GM23338 (cell line): ENCODE data around the gene CXCR3. TPM values are rescaled to one million over a fixed set of nuclear protein-coding genes. Genes with fewer than 3 reads are reported as not detected.
A peak's percentile ranks its signal among the peaks of the same experiment; 100 is the strongest.
"Not testable (repeated sequence)": the region's sequence is repeated elsewhere in the genome, so short reads cannot be mapped to it uniquely, and the experiment has no call there.

ENCODE experiments used
- ATAC-seq: fragments of 200-7000 bp; cut with Tn5 transposase; 3 replicates; pipeline ENCODE4 v1.9.1; 2020
- DNase-seq: peaks from one replicate; pipeline ENCODE4 v3.0.0-alpha.2; 2015; ENCODE audit warnings: low spot score
- H2AFZ ChIP-seq: fragments of 200-600 bp; sonication (generic); 2 replicates; pipeline ENCODE4 v1.8.0; 2016; ENCODE audit warnings: antibody characterized with exemption, mild to moderate bottlenecking, moderate library complexity
- H3F3A ChIP-seq: fragments of 200-600 bp; sonication (generic); replicated peaks from 2 replicates; pipeline ENCODE4 v1.8.0; 2017; ENCODE audit warnings: antibody characterized with exemption, mixed run types, low read depth
- H3K27ac ChIP-seq: fragments of 200-600 bp; sonication (generic); 2 replicates; pipeline ENCODE4 v1.6.1; 2016; ENCODE audit warnings: low read depth
- H3K27me3 ChIP-seq: fragments of 200-600 bp; sonication (generic); 2 replicates; pipeline ENCODE4 v1.8.0; 2016; ENCODE audit warnings: mild to moderate bottlenecking, mixed run types, moderate library complexity; ENCODE audit not compliant: insufficient read depth
- H3K36me3 ChIP-seq: fragments of 200-600 bp; sonication (generic); 2 replicates; pipeline ENCODE4 v1.8.0; 2016; ENCODE audit warnings: mild to moderate bottlenecking; ENCODE audit not compliant: insufficient read depth
- H3K4me1 ChIP-seq: fragments of 200-600 bp; sonication (generic); 2 replicates; pipeline ENCODE4 v1.8.0; 2016; ENCODE audit warnings: mild to moderate bottlenecking, moderate library complexity; ENCODE audit not compliant: insufficient read depth
- H3K4me2 ChIP-seq: fragments of 200-600 bp; sonication (generic); 2 replicates; pipeline ENCODE4 v1.7.1; 2017; ENCODE audit warnings: mixed run types
- H3K4me3 ChIP-seq: fragments of 200-600 bp; sonication (generic); 2 replicates; pipeline ENCODE4 v1.6.1; 2016; ENCODE audit warnings: mixed run types
- H3K79me2 ChIP-seq: fragments of 200-600 bp; sonication (generic); replicated peaks from 2 replicates; pipeline ENCODE4 v1.8.0; 2017; ENCODE audit warnings: mild to moderate bottlenecking; ENCODE audit not compliant: insufficient read depth
- H3K9me2 ChIP-seq: fragments of 200-600 bp; sonication (generic); 2 replicates; pipeline ENCODE4 v1.8.0; 2017; ENCODE audit not compliant: insufficient read depth
- H4K20me1 ChIP-seq: fragments of 200-600 bp; sonication (generic); replicated peaks from 2 replicates; pipeline ENCODE4 v1.8.0; 2017; ENCODE audit warnings: mild to moderate bottlenecking; ENCODE audit not compliant: insufficient read depth
- H3K27ac Mint-ChIP-seq: 2 replicates; pipeline ENCODE4 v1.8.0; 2020; ENCODE audit warnings: inconsistent platforms, mild to moderate bottlenecking, moderate library complexity, mixed read lengths
- H3K27me3 Mint-ChIP-seq: 3 replicates; pipeline ENCODE4 v1.8.0; 2022; ENCODE audit warnings: low read depth, mild to moderate bottlenecking, moderate library complexity, mixed read lengths, inconsistent platforms; ENCODE audit not compliant: insufficient read depth, poor library complexity
- H3K36me3 Mint-ChIP-seq: 3 replicates; pipeline ENCODE4 v1.8.0; 2021; ENCODE audit warnings: low read depth, mild to moderate bottlenecking, inconsistent platforms, moderate library complexity, mixed read lengths
- H3K4me1 Mint-ChIP-seq: 3 replicates; pipeline ENCODE4 v1.8.0; 2020; ENCODE audit warnings: mild to moderate bottlenecking, inconsistent platforms, mixed read lengths
- H3K4me3 Mint-ChIP-seq: 3 replicates; pipeline ENCODE4 v1.8.0; 2021; ENCODE audit warnings: moderate library complexity, mild to moderate bottlenecking, inconsistent platforms, mixed read lengths
- H3K9me3 Mint-ChIP-seq: 3 replicates; pipeline ENCODE4 v1.8.0; 2020; ENCODE audit warnings: moderate library complexity, mild to moderate bottlenecking, inconsistent platforms, mixed read lengths
- CREB1 ChIP-seq: fragments of 250-450 bp; sonication (Bioruptor Pico); IDR thresholded peaks from 2 replicates; pipeline ENCODE4 v1.5.0; 2020; ENCODE audit warnings: low read depth, mild to moderate bottlenecking, moderate library complexity
- CTCF ChIP-seq, 2 experiments: fragments of 200-600 bp in 1 of 2; sonication (generic) in 1 of 2; conservative IDR thresholded peaks; 2 replicates each; pipeline versions ENCODE4 v1.5.1 to v1.6.1; 2016 to 2017; ENCODE audit warnings: antibody characterized with exemption in 2 of 2, low read depth in 2 of 2, mild to moderate bottlenecking in 2 of 2, moderate library complexity in 1 of 2
- EZH2 ChIP-seq: fragments of 200-600 bp; sonication (generic); IDR thresholded peaks from one replicate; pipeline ENCODE4 v1.8.0; 2017; ENCODE audit warnings: antibody characterized with exemption, mild to moderate bottlenecking, low read depth; ENCODE audit not compliant: unreplicated experiment
- JUNB ChIP-seq: IDR thresholded peaks from one replicate; pipeline ENCODE4 v1.6.1; 2016; ENCODE audit warnings: antibody characterized with exemption; ENCODE audit not compliant: unreplicated experiment
- NANOG ChIP-seq: IDR thresholded peaks from 2 replicates; pipeline ENCODE4 v1.6.1; 2016; ENCODE audit warnings: antibody characterized with exemption, borderline replicate concordance
- POLR2AphosphoS5 ChIP-seq: IDR thresholded peaks from 2 replicates; pipeline ENCODE4 v1.6.1; 2016; ENCODE audit warnings: antibody characterized with exemption, low read depth
- STAT1 ChIP-seq: IDR thresholded peaks from one replicate; pipeline ENCODE4 v1.6.1; 2016; ENCODE audit warnings: antibody characterized with exemption; ENCODE audit not compliant: unreplicated experiment
- ZNF114 ChIP-seq: fragments of 250-450 bp; sonication (Bioruptor Pico); IDR thresholded peaks from 2 replicates; pipeline ENCODE4 v1.5.0; 2020; ENCODE audit warnings: mild to moderate bottlenecking, moderate library complexity
- ZNF331 ChIP-seq: fragments of 250-450 bp; sonication (Bioruptor Pico); IDR thresholded peaks from 2 replicates; pipeline ENCODE4 v1.5.0; 2020; ENCODE audit warnings: low read depth, mild to moderate bottlenecking, moderate library complexity
- polyA plus RNA-seq: library from polyadenylated mRNA; unstranded; fragments of >200 nt; fragmentation: Nextera tagmentation; extraction: Ambion mirVana; gene quantifications from 2 replicates; pipeline ENCODE4 v1.2.1, GENCODE V29; 2016
- total RNA-seq: library from RNA; depleted of rRNA; stranded (reverse); fragments of >200 nt; shearing (Covaris generic); gene quantifications from 2 replicates; pipeline ENCODE4 v1.2.3, GENCODE V29; 2014

Gene CXCR3
- total and polyA plus RNA-seq, 2 experiments from 2014 or later, result not detected

DNA sequence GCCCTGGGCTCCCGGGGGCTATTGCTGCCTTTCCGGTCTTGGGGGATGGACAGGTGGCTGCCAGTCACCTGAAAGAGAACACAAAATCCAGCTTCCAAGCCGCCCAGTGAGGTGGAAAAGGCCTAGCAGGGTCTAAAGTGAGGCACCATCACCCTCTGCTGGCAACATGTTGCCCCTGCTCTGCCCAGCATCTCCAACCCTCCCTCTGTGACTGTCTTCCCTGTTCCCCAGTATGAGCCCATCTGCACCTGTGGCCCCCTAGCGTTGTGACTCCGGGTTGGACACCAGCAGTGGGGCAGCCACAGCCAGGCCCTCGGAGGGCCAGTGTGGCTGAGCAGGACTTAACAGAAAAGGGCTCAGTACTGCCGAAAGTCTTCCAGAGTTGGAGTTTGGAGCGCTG lies 45.9 kb upstream of the CXCR3 start:
- peak; percentile 74 for DNase-seq
- H3K4me1 ChIP-seq, H3K4me1 Mint-ChIP-seq, H3K79me2 ChIP-seq, H3K4me3 Mint-ChIP-seq, H3F3A ChIP-seq, H3K27ac Mint-ChIP-seq, H3K4me2 ChIP-seq, H3K9me3 Mint-ChIP-seq, H3K27ac ChIP-seq, H3K4me3 ChIP-seq, H3K36me3 ChIP-seq, H3K27me3 ChIP-seq, H2AFZ ChIP-seq, H4K20me1 ChIP-seq, H3K36me3 Mint-ChIP-seq, H3K27me3 Mint-ChIP-seq, H3K9me2 ChIP-seq: not testable (repeated sequence)
- peak; percentile 97 for ATAC-seq
- TF ChIP-seq CTCF (conservative IDR thresholded peaks at IDR 0.05; ENCODE audit: low read depth in 2 of 2), result peak; percentile 52 to 73

DNA sequence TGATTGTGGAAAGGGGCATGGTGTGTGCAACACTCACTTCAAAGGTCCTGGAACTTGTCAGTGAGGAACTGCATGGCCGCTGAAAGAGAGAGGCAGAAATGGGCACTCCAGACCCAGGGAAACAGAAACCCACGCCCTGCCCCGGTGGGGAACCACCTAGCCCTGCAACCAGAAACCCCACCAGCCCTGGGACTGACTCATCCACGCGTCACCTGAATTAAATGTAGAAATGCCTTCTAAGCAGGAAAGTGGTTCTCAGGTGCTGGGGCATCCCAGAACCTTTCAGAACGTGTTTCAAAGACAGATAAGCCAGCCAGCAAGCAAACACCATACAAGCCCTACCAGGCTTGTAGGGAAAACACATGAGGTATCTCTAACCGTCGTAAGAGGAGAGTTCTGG lies 44.9 kb upstream of the CXCR3 start:
- not testable (repeated sequence) for H3K4me2 ChIP-seq, H3K27ac Mint-ChIP-seq, H3K4me1 Mint-ChIP-seq, H3K27me3 ChIP-seq, H4K20me1 ChIP-seq, H3F3A ChIP-seq, ATAC-seq, H3K36me3 Mint-ChIP-seq, H3K27ac ChIP-seq, H3K36me3 ChIP-seq, H3K79me2 ChIP-seq, H3K27me3 Mint-ChIP-seq, H3K4me3 ChIP-seq, DNase-seq, H2AFZ ChIP-seq, H3K4me3 Mint-ChIP-seq, H3K9me2 ChIP-seq, H3K4me1 ChIP-seq, H3K9me3 Mint-ChIP-seq

GRCh38 chrX:71662654-71663053 lies 44.3 kb upstream of the CXCR3 start:
- H2AFZ ChIP-seq, H3K27ac ChIP-seq, H3K4me1 ChIP-seq, H3F3A ChIP-seq, H3K36me3 ChIP-seq, H4K20me1 ChIP-seq, H3K9me2 ChIP-seq, H3K4me3 ChIP-seq, H3K27me3 ChIP-seq, H3K79me2 ChIP-seq, H3K27ac Mint-ChIP-seq, H3K36me3 Mint-ChIP-seq, H3K4me3 Mint-ChIP-seq, H3K4me1 Mint-ChIP-seq, H3K9me3 Mint-ChIP-seq, DNase-seq, H3K27me3 Mint-ChIP-seq, ATAC-seq, H3K4me2 ChIP-seq: not testable (repeated sequence)

DNA sequence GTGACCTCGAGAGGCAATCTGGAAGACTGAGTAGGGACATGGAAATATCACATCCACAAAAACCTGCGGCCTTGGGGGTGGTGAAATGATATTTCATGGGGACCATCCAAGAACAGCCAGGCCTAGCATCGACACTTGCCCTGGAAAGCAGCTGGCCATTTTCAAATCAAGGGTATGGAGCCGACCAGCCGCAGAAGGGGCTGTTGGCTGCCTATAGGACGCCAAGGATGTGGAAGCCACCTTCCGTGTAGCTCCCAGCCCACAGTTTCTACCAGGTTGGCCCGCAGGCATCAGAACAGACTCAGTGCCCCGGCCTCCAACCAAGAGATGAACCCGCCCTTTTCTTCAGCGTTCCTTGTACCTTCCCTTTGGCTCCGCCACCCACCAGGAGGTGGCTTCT lies 43.6 kb upstream of the CXCR3 start:
- Histone ChIP-seq H3K4me2 (no peak overlapping the region), H3K36me3 (no peaks in the 10 kb centered on the region), H3F3A (no peaks in the 10 kb centered on the region), H2AFZ (no peak overlapping the region), H3K4me1 (no peaks in the 10 kb centered on the region), H3K9me2 (no peaks in the 10 kb centered on the region), H3K4me3 (no peak overlapping the region), H3K27ac (no peak overlapping the region), H4K20me1 (no peaks in the 10 kb centered on the region), H3K27me3 (no peaks in the 10 kb centered on the region), H3K79me2 (no peaks in the 10 kb centered on the region)
- ATAC-seq (no peak), DNase-seq (no peak)
- no peaks in the 10 kb centered on the region for H3K4me1 Mint-ChIP-seq
- peaks cover 2% of the 10 kb centered on the region for H3K27me3 Mint-ChIP-seq
- H3K36me3 Mint-ChIP-seq, result no peaks in the 10 kb centered on the region
- H3K4me3 Mint-ChIP-seq, result no peak overlapping the region
- H3K9me3 Mint-ChIP-seq, result no peaks in the 10 kb centered on the region
- no peak overlapping the region for H3K27ac Mint-ChIP-seq
- no peak for TF ChIP-seq EZH2
- TF ChIP-seq ZNF331 (CRISPR knock-in tag), result no peak
- TF ChIP-seq CTCF (conservative IDR thresholded peaks at IDR 0.05; ENCODE audit: low read depth in 2 of 2), result no peak
- TF ChIP-seq CREB1 (CRISPR knock-in tag), result no peak
- TF ChIP-seq POLR2AphosphoS5, result no peak
- no peak for TF ChIP-seq JUNB
- no peak for TF ChIP-seq NANOG
- TF ChIP-seq STAT1, result no peak
- no peak for TF ChIP-seq ZNF114 (CRISPR knock-in tag)
